Breast epithelium (tissue), 3 donors: ENCODE measurements around the gene SMAD7.

Source experiments
- CTCF ChIP-seq, 3 donors: fragments of 450-650 bp; IDR thresholded peaks; one replicate each; pipeline ENCODE4 v1.5.1; 2016 to 2017; ENCODE audit warnings: antibody characterized with exemption in 3 of 3, mild to moderate bottlenecking in 3 of 3, moderate library complexity in 3 of 3
- POLR2AphosphoS5 ChIP-seq, 3 donors: sonication (generic); formaldehyde crosslinking; IDR thresholded peaks; one replicate each; pipeline ENCODE4 v1.6.1; 2017; ENCODE audit warnings: antibody characterized with exemption in 3 of 3

GRCh38 chr18:48982266-48982665, 31.5 kb upstream of the SMAD7 start:
- TF ChIP-seq CTCF (IDR thresholded peaks at IDR 0.05), result no peak
- TF ChIP-seq POLR2AphosphoS5 (IDR thresholded peaks at IDR 0.05), result no peak
